Keratinocyte (primary cell): Measurements from ENCODE around the gene TTC1.

Source experiments
- EZH2 ChIP-seq: IDR thresholded peaks from one replicate; pipeline ENCODE4 v1.6.1; 2012; ENCODE audit warnings: inconsistent platforms, mild to moderate bottlenecking, low read length, moderate library complexity
- TF ChIP-seq, protein P1 (sequence below), 3 experiments: IDR thresholded peaks in 1 of 3; conservative IDR thresholded peaks in 1 of 3; optimal IDR thresholded peaks in 1 of 3; 2 replicates in 2 of 3; 3 replicates in 1 of 3; pipeline versions ENCODE3 to v1.5.1; 2011; ENCODE audit warnings: low read length in 3 of 3, mild to moderate bottlenecking in 3 of 3, moderate library complexity in 2 of 3, control low read depth in 1 of 3, inconsistent platforms in 1 of 3; ENCODE audit not compliant: insufficient read depth in 2 of 3; ENCODE audit errors: extremely low read depth in 1 of 3

DNA sequence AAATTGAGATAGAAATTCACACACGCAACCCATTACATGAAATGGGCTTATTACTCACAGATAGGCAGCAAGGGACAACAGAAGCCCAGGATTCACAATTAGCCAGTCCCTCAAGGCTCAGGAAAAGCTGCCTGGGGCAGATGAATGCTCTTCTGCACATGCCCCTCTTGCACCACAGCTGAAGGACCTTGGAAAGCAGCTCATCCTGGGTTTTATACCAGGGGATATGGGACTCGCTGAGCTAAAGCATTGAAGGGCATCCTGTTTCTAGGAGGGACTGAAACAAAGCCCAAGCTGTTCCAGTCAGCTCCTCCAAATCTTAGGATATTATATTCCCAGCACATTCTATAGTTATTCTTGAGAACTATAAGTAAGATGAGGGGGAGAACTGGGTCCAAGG lies 15.7 kb upstream of the TTC1 start:
- TF ChIP-seq, protein P1, sequence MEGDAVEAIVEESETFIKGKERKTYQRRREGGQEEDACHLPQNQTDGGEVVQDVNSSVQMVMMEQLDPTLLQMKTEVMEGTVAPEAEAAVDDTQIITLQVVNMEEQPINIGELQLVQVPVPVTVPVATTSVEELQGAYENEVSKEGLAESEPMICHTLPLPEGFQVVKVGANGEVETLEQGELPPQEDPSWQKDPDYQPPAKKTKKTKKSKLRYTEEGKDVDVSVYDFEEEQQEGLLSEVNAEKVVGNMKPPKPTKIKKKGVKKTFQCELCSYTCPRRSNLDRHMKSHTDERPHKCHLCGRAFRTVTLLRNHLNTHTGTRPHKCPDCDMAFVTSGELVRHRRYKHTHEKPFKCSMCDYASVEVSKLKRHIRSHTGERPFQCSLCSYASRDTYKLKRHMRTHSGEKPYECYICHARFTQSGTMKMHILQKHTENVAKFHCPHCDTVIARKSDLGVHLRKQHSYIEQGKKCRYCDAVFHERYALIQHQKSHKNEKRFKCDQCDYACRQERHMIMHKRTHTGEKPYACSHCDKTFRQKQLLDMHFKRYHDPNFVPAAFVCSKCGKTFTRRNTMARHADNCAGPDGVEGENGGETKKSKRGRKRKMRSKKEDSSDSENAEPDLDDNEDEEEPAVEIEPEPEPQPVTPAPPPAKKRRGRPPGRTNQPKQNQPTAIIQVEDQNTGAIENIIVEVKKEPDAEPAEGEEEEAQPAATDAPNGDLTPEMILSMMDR (optimal IDR thresholded peaks at IDR 0.05 in 1 of 3, IDR thresholded peaks at IDR 0.05 in 1 of 3, conservative IDR thresholded peaks at IDR 0.05 in 1 of 3; ENCODE audit: extremely low read depth in 1 of 3, insufficient read depth in 2 of 3, low read length in 3 of 3): no peak
- no peak for TF ChIP-seq EZH2
